Colonic mucosa (tissue), 4 donors: ENCODE data around the gene KRTAP4-3. TPM values are rescaled to one million over a fixed set of nuclear protein-coding genes. Genes with fewer than 3 reads are reported as not detected.
"Not testable (repeated sequence)": the region's sequence is repeated elsewhere in the genome, so short reads cannot be mapped to it uniquely, and the experiment has no call there.

Experiments used
- DNase-seq: peaks from one replicate; pipeline ENCODE4 v3.0.0-alpha.2; 2020
- H3K27ac ChIP-seq: fragments of 200-600 bp; one replicate; pipeline ENCODE4 v1.8.0; 2021
- H3K27me3 ChIP-seq: fragments of 200-600 bp; one replicate; pipeline ENCODE4 v1.8.0; 2021
- H3K36me3 ChIP-seq: fragments of 200-600 bp; one replicate; pipeline ENCODE4 v1.8.0; 2021
- H3K4me1 ChIP-seq: fragments of 200-600 bp; one replicate; pipeline ENCODE4 v1.8.0; 2021; ENCODE audit warnings: mild to moderate bottlenecking
- H3K4me3 ChIP-seq: fragments of 200-600 bp; one replicate; pipeline ENCODE4 v1.8.0; 2021
- H3K9ac ChIP-seq, 2 donors: one replicate each; pipeline ENCODE4 v1.7.0; 2013; ENCODE audit warnings: control low read depth in 2 of 2, low read depth in 2 of 2, low read length in 2 of 2
- H3K9me3 ChIP-seq: fragments of 200-600 bp; one replicate; pipeline ENCODE4 v1.8.0; 2021
- CTCF ChIP-seq: fragments of 200-600 bp; IDR thresholded peaks from one replicate; pipeline ENCODE4 v1.8.0; 2022; ENCODE audit warnings: antibody characterized with exemption, mild to moderate bottlenecking
- intact Hi-C: fragments of 100-400 bp; cut with DNase I; formaldehyde crosslinking; loops from one replicate; pipeline ENCODE4 v1.14.1; 2022
- total RNA-seq, 2 donors: library from RNA; stranded (reverse); fragmentation: NEBNext Ultra II Directional in 1 of 2; extraction: Animal tissue kit (Norgen Biotek cat#: 25700) in 1 of 2; gene quantifications; one replicate each; pipeline ENCODE4 v1.2.1, GENCODE V29; 2021
- donor health status: healthy.
- donor health status: DM: no; HTN: no; CAD: no.
- donor health status: DM: no; HTN: no; CAD: no.

Gene KRTAP4-3
- total RNA-seq, 2 donors from 2014 or later, result not detected

- H3K9ac ChIP-seq, result no peak overlapping the region
- no peaks in the 10 kb centered on the region for H3K4me1 ChIP-seq
- no peaks in the 10 kb centered on the region for H3K9me3 ChIP-seq
- H3K4me3 ChIP-seq, result no peak overlapping the region
- DNase-seq, result no peak
- no peak overlapping the region for H3K27ac ChIP-seq
- H3K27me3 ChIP-seq, result no peaks in the 10 kb centered on the region
- no peaks in the 10 kb centered on the region for H3K36me3 ChIP-seq
- TF ChIP-seq CTCF, result no peak
- intact Hi-C loops, result no loop called here
These were observed 18.0 kb downstream of the KRTAP4-3 start for GRCh38 chr17:41150026-41150425.

GRCh38 chr17:41149652-41149985 lies 18.4 kb downstream of the KRTAP4-3 start, which contains the start of gene KRTAP4-5:
KRTAP4-5 (minus strand) TSS chr17:41149825; CDS start chr17:41149767, 58 bp downstream.
- no peak within 1 kb of the TSS for H3K27ac ChIP-seq

GRCh38 chr17:41148971-41149651 lies 18.9 kb downstream of the KRTAP4-3 start:
- H3K27me3 ChIP-seq, H3K9me3 ChIP-seq, intact Hi-C loops, H3K27ac ChIP-seq, H3K4me1 ChIP-seq, H3K36me3 ChIP-seq, H3K9ac ChIP-seq, H3K4me3 ChIP-seq, DNase-seq: not testable (repeated sequence)

More at GRCh38 chr17:41149652-41149985, 18.4 kb downstream of the KRTAP4-3 start, which contains the start of gene KRTAP4-5:
- no peak within 1 kb of the TSS for H3K4me3 ChIP-seq
- intact Hi-C loops, result no loop called here
- TF ChIP-seq CTCF, result no peak
- no peaks in the 10 kb centered on the region for H3K9me3 ChIP-seq
- no peaks in the 10 kb centered on the region for H3K36me3 ChIP-seq
- H3K9ac ChIP-seq, result no peak within 1 kb of the TSS
- H3K27me3 ChIP-seq, result no peaks in the 10 kb centered on the region
- DNase-seq, result no peak
- no peaks in the 10 kb centered on the region for H3K4me1 ChIP-seq

GRCh38 chr17:41147531-41148204 lies 20.4 kb downstream of the KRTAP4-3 start:
- DNase-seq, result no peak
- Histone ChIP-seq H3K27me3 (no peaks in the 10 kb centered on the region), H3K27ac (no peak overlapping the region), H3K4me1 (no peaks in the 10 kb centered on the region), H3K9ac (no peak overlapping the region), H3K4me3 (no peak overlapping the region), H3K36me3 (no peaks in the 10 kb centered on the region), H3K9me3 (no peaks in the 10 kb centered on the region)
- intact Hi-C loops, result no loop called here
- no peak for TF ChIP-seq CTCF

GRCh38 chr17:41145261-41145660 lies 22.8 kb downstream of the KRTAP4-3 start:
- no peaks in the 10 kb centered on the region for H3K27me3 ChIP-seq
- H3K4me3 ChIP-seq, result no peak overlapping the region
- no peak for TF ChIP-seq CTCF
- H3K36me3 ChIP-seq, result no peaks in the 10 kb centered on the region
- no peak for DNase-seq
- H3K9ac ChIP-seq, result no peak overlapping the region
- no peak overlapping the region for H3K27ac ChIP-seq
- no peaks in the 10 kb centered on the region for H3K4me1 ChIP-seq
- intact Hi-C loops, result no loop called here
- no peaks in the 10 kb centered on the region for H3K9me3 ChIP-seq

- Histone ChIP-seq H3K4me1 (no peaks in the 10 kb centered on the region), H3K27ac (no peak overlapping the region), H3K9ac (no peak overlapping the region), H3K27me3 (no peaks in the 10 kb centered on the region), H3K36me3 (no peaks in the 10 kb centered on the region), H3K4me3 (no peak overlapping the region), H3K9me3 (no peaks in the 10 kb centered on the region)
- TF ChIP-seq CTCF, result no peak
- intact Hi-C loops, result no loop called here
- DNase-seq, result no peak
These were observed 23.2 kb downstream of the KRTAP4-3 start for GRCh38 chr17:41144846-41145245.
